Left lung (tissue), 10 donors: ENCODE data around the gene VANGL2. TPM values are rescaled to one million over a fixed set of nuclear protein-coding genes. Genes with fewer than 3 reads are reported as not detected.

Experiments used
- ATAC-seq: fragments of 200-7000 bp; cut with Tn5 transposase; one replicate; pipeline ENCODE4 v1.9.1; 2020; ENCODE audit warnings: moderate library complexity
- DNase-seq, 4 donors: peaks; one replicate each; pipeline ENCODE4 v3.0.0-alpha.2; 2013 to 2020
- H3K27ac ChIP-seq, 2 donors: fragments of 200-600 bp; sonication (generic) in 1 of 2; one replicate each; pipeline versions ENCODE4 v1.5.0 to v1.8.0; 2020 to 2021
- H3K27me3 ChIP-seq, 2 donors: fragments of 200-600 bp; sonication (generic) in 1 of 2; one replicate each; pipeline versions ENCODE4 v1.5.0 to v1.8.0; 2020 to 2021
- H3K36me3 ChIP-seq, 2 donors: fragments of 200-600 bp; sonication (generic) in 1 of 2; one replicate each; pipeline versions ENCODE4 v1.5.0 to v1.8.0; 2020 to 2021
- H3K4me1 ChIP-seq, 2 donors: fragments of 200-600 bp; one replicate each; pipeline ENCODE4 v1.8.0; 2021
- H3K4me3 ChIP-seq, 2 donors: fragments of 200-600 bp; sonication (generic) in 1 of 2; one replicate each; pipeline versions ENCODE4 v1.5.0 to v1.8.0; 2020 to 2021; ENCODE audit warnings: mild to moderate bottlenecking in 1 of 2
- H3K9me3 ChIP-seq, 2 donors: fragments of 200-600 bp; sonication (generic) in 1 of 2; one replicate each; pipeline versions ENCODE4 v1.5.0 to v1.8.0; 2020 to 2021
- CTCF ChIP-seq, 2 donors: fragments of 200-600 bp; sonication (generic) in 1 of 2; IDR thresholded peaks; one replicate each; pipeline versions ENCODE4 v1.5.0 to v1.8.0; 2021; ENCODE audit warnings: antibody characterized with exemption in 2 of 2
- intact Hi-C, 2 donors: fragments of 100-400 bp; cut with DNase I; formaldehyde crosslinking; loops; one replicate each; pipeline versions ENCODE4 v1.11.2 to v1.14.2; 2022
- polyA plus RNA-seq, 6 donors: library from polyadenylated mRNA; unstranded; fragments of 120-200 nt; gene quantifications; one replicate each; pipeline ENCODE4 v1.2.1, GENCODE V29; 2013; ENCODE audit not compliant: insufficient read length in 6 of 6
- total RNA-seq, 2 donors: library from RNA; stranded (reverse); fragmentation: NEBNext Ultra II Directional; extraction: Animal tissue kit (Norgen Biotek cat#: 25700); gene quantifications; one replicate each; pipeline ENCODE4 v1.2.1, GENCODE V29; 2021
- donor health status: DM: no; HTN: yes; CAD: no.
- donor health status: DM: no; HTN: no; CAD: no.

The VANGL2 gene
- total and polyA plus RNA-seq, 8 donors, result 2.7 to 42.7 (median 37.7) TPM

- H3K4me1 ChIP-seq, result no peaks in the 10 kb centered on the region
- TF ChIP-seq CTCF (IDR thresholded peaks at IDR 0.05), result no peak
- no peak overlapping the region for H3K4me3 ChIP-seq
- no peaks in the 10 kb centered on the region for H3K9me3 ChIP-seq
- H3K27ac ChIP-seq, result no peak overlapping the region
- DNase-seq, result no peak
- H3K27me3 ChIP-seq, result no peaks in the 10 kb centered on the region
- intact Hi-C loops, result no loop called here
- H3K36me3 ChIP-seq, result peaks cover 0 to 46% of the 10 kb centered on the region in 2 donors
- no peak for ATAC-seq
Measured at GRCh38 chr1:160361199-160361598, 39.2 kb upstream of the VANGL2 start.

- TF ChIP-seq CTCF (IDR thresholded peaks at IDR 0.05), result no peak
- Histone ChIP-seq H3K4me1 (no peaks in the 10 kb centered on the region), H3K27ac (no peak overlapping the region), H3K9me3 (no peaks in the 10 kb centered on the region), H3K4me3 (no peak overlapping the region), H3K36me3 (peaks cover 0 to 40% of the 10 kb centered on the region in 2 donors), H3K27me3 (no peaks in the 10 kb centered on the region)
- intact Hi-C loops, result no loop called here
- no peak for ATAC-seq
- DNase-seq, result no peak
Measured at GRCh38 chr1:160361814-160362167, 38.6 kb upstream of the VANGL2 start.

- DNase-seq (no peak), ATAC-seq (no peak)
- intact Hi-C loops, result no loop called here
- Histone ChIP-seq H3K4me3 (no peak overlapping the region), H3K9me3 (no peaks in the 10 kb centered on the region), H3K27me3 (no peaks in the 10 kb centered on the region), H3K4me1 (no peaks in the 10 kb centered on the region), H3K27ac (no peak overlapping the region), H3K36me3 (peaks cover 0 to 34% of the 10 kb centered on the region in 2 donors)
- TF ChIP-seq CTCF (IDR thresholded peaks at IDR 0.05), result no peak
Measured at GRCh38 chr1:160362168-160362957, 38.0 kb upstream of the VANGL2 start.

- H3K4me1 ChIP-seq, result no peaks in the 10 kb centered on the region
- H3K4me3 ChIP-seq, result no peak overlapping the region
- no peak overlapping the region for H3K27ac ChIP-seq
- intact Hi-C loops, result no loop called here
- no peak for TF ChIP-seq CTCF (IDR thresholded peaks at IDR 0.05)
- DNase-seq (no peak), ATAC-seq (no peak)
- peaks cover 0 to 28% of the 10 kb centered on the region in 2 donors for H3K36me3 ChIP-seq
- no peaks in the 10 kb centered on the region for H3K9me3 ChIP-seq
- H3K27me3 ChIP-seq, result no peaks in the 10 kb centered on the region
Measured at GRCh38 chr1:160363010-160363409, 37.4 kb upstream of the VANGL2 start.

GRCh38 chr1:160363951-160364735 lies 36.2 kb upstream of the VANGL2 start:
- intact Hi-C loops, result no loop called here
- no peak for TF ChIP-seq CTCF (IDR thresholded peaks at IDR 0.05)
- Histone ChIP-seq H3K4me3 (no peak overlapping the region), H3K9me3 (no peaks in the 10 kb centered on the region), H3K36me3 (peaks cover 0 to 18% of the 10 kb centered on the region in 2 donors), H3K27ac (no peak overlapping the region), H3K27me3 (no peaks in the 10 kb centered on the region), H3K4me1 (no peaks in the 10 kb centered on the region)
- DNase-seq (no peak), ATAC-seq (no peak)
